Activated B cell treated with CpG ODN at 0.5 μM for 24 hours (primary cell): Measurements from ENCODE around the gene ENO1. TPM values are rescaled to one million over a fixed set of nuclear protein-coding genes. Genes with fewer than 3 reads are reported as not detected.
A peak's percentile ranks its signal among the peaks of the same experiment; 100 is the strongest.

Source experiments
- ATAC-seq: fragments of 200-7000 bp; cut with Tn5 transposase; one replicate; pipeline ENCODE4 v1.10.0; 2021; ENCODE audit warnings: low read depth, mild to moderate bottlenecking, moderate library complexity
- CTCF ChIA-PET: fragments of 350-600 bp; sonication (Branson Sonifier 250); formaldehyde crosslinking; loops from one replicate; lab custom pipeline; 2021; ENCODE audit warnings: antibody characterized with exemption; lab: Charles Lee
- POLR2A ChIA-PET: fragments of 350-600 bp; sonication (Branson Sonifier 250); formaldehyde crosslinking; loops from one replicate; lab custom pipeline; 2021; ENCODE audit warnings: antibody characterized with exemption; lab: Charles Lee
- DNase-seq: peaks from one replicate; pipeline ENCODE4 v3.0.0; 2022
- H3K27ac Mint-ChIP-seq: one replicate; pipeline ENCODE4 v1.8.0; 2020; ENCODE audit warnings: mixed read lengths
- H3K27me3 Mint-ChIP-seq: one replicate; pipeline ENCODE4 v1.8.0; 2021; ENCODE audit warnings: mixed read lengths
- H3K36me3 Mint-ChIP-seq: one replicate; pipeline ENCODE4 v1.8.0; 2021; ENCODE audit warnings: low read depth, mixed read lengths
- H3K4me1 Mint-ChIP-seq: one replicate; pipeline ENCODE4 v1.8.0; 2021; ENCODE audit warnings: mixed read lengths
- H3K4me3 Mint-ChIP-seq: one replicate; pipeline ENCODE4 v1.8.0; 2020; ENCODE audit warnings: mild to moderate bottlenecking, mixed read lengths
- H3K9me3 Mint-ChIP-seq: one replicate; pipeline ENCODE4 v1.8.0; 2020; ENCODE audit warnings: mixed read lengths
- intact Hi-C: fragments of 100-400 bp; cut with micrococcal nuclease; formaldehyde crosslinking; loops from one replicate; pipeline ENCODE4 v1.15.1; 2024
- total RNA-seq: library from RNA; stranded (reverse); gene quantifications from 2 replicates; pipeline ENCODE4 v1.2.3, GENCODE V29; 2022
- TF ChIP-seq, protein P1 (sequence below): fragments of 200-600 bp; IDR thresholded peaks from one replicate; pipeline ENCODE4 v1.8.0; 2022; ENCODE audit warnings: antibody characterized with exemption, mild to moderate bottlenecking

The ENO1 gene
- total RNA-seq, 1 donor from 2014 or later, result 837 TPM

DNA sequence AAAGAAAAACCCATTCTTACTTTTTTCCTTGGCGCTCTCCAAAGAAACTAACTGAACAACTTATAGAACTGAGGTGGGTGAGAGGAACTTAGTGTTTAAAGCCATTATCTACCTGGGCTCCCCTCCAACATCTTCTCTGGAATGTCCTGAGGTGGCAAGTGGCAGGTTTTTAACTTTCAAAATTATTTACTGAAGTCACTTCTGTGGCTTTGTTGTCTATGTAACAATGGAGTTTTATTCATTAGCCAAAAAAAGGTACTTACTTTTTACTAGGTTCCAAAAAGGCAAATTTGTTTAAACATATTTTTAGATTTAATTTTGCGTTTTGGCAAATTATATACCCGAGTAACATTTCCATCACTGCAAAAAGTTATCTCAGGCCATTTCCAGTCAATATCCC lies 2.4 kb downstream of the ENO1 start:
- H3K36me3 Mint-ChIP-seq, result peaks cover 60% of the 10 kb centered on the region
- CTCF ChIA-PET, result interaction anchor here (0.7 kb wide), 1 partner anchor 442 kb away, joined by 3 read pairs; no protein-coding TSS in a partner anchor
- peaks cover 67% of the 10 kb centered on the region for H3K4me1 Mint-ChIP-seq
- intact Hi-C loops, result loop anchor here (5.0 to 10.0 kb wide), 5 partner anchors 59 to 1174 kb away; partner anchors contain the start of genes PER3 and RERE
- no peaks in the 10 kb centered on the region for H3K27me3 Mint-ChIP-seq
- ATAC-seq (no peak), DNase-seq (no peak)
- H3K4me3 Mint-ChIP-seq, result peak overlapping the region; percentile 95
- H3K27ac Mint-ChIP-seq, result peak overlapping the region; percentile 74
- TF ChIP-seq, protein P1, sequence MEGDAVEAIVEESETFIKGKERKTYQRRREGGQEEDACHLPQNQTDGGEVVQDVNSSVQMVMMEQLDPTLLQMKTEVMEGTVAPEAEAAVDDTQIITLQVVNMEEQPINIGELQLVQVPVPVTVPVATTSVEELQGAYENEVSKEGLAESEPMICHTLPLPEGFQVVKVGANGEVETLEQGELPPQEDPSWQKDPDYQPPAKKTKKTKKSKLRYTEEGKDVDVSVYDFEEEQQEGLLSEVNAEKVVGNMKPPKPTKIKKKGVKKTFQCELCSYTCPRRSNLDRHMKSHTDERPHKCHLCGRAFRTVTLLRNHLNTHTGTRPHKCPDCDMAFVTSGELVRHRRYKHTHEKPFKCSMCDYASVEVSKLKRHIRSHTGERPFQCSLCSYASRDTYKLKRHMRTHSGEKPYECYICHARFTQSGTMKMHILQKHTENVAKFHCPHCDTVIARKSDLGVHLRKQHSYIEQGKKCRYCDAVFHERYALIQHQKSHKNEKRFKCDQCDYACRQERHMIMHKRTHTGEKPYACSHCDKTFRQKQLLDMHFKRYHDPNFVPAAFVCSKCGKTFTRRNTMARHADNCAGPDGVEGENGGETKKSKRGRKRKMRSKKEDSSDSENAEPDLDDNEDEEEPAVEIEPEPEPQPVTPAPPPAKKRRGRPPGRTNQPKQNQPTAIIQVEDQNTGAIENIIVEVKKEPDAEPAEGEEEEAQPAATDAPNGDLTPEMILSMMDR, result no peak
- no peaks in the 10 kb centered on the region for H3K9me3 Mint-ChIP-seq
- POLR2A ChIA-PET, result no interaction called here

DNA sequence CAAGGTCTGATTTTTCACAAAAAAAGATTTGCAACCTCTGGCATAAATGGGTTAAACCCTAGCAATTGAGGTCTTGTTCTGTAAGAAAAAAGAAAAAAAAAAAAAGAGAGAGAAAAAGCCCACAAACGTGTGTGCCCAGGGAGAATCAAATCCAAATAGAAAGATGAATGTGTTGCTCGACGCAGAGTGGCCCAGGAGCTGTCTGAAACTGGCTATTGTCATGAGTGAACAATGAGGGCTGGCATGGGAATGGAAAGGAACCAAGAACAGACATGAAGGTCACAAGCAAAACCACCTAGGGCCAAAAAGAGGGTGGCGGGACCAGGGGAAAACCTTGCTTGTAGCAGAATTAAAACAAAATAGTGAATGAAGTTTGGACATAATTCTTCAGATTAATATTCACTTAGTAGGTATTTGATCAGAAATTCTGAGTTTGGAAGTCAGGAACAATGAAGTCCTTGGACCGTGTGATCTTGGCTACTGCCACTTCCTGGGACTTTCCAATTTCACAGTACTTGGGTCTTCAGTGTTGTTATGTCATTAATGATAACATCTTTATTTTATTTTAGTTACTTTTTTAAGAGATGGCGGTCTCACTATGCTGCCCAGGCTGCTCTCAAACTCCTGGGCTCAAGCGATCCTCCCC lies 3.1 kb downstream of the ENO1 start:
- Mint-ChIP-seq H3K4me3 (peak overlapping the region; percentile 95), H3K27me3 (no peaks in the 10 kb centered on the region), H3K4me1 (peaks cover 73% of the 10 kb centered on the region), H3K36me3 (peaks cover 67% of the 10 kb centered on the region), H3K27ac (peak overlapping the region; percentile 74), H3K9me3 (no peaks in the 10 kb centered on the region)
- intact Hi-C loops, result loop anchor here (5.0 to 10.0 kb wide), 5 partner anchors 58 to 1173 kb away; partner anchors contain the start of genes PER3 and RERE
- TF ChIP-seq, protein P1, result no peak
- ATAC-seq (no peak), DNase-seq (no peak)
- ChIA-PET CTCF (no interaction called here), POLR2A (interaction anchor here (0.7 kb wide), 1 partner anchor 190 kb away, joined by 5 read pairs; no protein-coding TSS in a partner anchor)

DNA sequence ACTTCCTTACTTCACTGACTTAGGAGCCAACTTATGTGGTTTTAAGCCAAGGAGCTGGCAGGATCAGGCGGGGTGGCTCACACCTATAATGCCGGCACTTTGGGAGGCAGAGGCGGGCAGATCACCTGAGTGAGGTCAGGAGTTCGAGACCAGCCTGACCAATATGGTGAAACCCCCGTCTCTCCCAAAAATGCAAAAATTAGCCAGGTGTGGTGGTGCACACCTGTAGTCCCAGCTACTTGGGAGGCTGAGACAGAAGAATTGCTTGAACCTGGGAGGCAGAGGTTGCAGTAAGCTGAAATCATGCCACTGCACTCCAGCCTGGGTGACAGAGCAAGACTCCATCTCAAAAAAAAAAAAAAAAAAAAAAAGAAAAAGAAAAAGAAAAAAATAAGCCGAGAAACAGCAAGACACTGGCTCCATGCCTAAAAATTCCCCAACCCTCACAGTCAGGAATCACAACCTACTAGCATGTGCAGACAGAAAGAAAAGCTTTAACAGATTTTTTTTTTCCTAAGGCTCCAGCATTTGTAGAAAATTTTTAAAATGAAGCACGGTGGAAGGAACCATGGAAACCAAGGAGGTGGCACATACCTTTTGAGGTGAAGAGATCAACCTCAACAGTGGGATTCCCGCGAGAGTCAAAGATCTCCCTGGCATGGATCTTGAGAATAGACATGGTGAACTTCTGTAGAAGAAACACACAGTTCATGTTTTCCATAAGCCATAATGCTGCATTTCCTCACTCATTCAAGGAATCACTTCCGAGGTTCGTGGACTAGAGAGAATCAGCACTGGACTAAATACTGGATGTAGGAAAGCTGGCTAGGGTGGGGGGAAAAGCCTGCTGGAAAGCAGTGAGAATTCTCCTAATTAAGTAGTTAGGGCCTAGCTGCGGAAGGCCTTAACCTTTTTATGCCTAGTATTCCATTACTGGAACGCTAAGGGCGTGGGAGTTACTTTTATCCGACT lies 4.0 kb downstream of the ENO1 start:
- ATAC-seq (no peak), DNase-seq (no peak)
- intact Hi-C loops, result loop anchor here (5.0 to 10.0 kb wide), 5 partner anchors 57 to 1172 kb away; partner anchors contain the start of genes PER3 and RERE
- TF ChIP-seq, protein P1, result no peak
- Mint-ChIP-seq H3K4me3 (peak overlapping the region; percentile 95), H3K27ac (peak overlapping the region; percentile 74), H3K9me3 (no peaks in the 10 kb centered on the region), H3K27me3 (no peaks in the 10 kb centered on the region), H3K4me1 (peaks cover 65% of the 10 kb centered on the region), H3K36me3 (peaks cover 75% of the 10 kb centered on the region)
- ChIA-PET POLR2A (interaction anchor here (0.7 to 1.2 kb wide), 2 partner anchors 15 to 189 kb away, joined by 5 to 7 read pairs; no protein-coding TSS in a partner anchor), CTCF (interaction anchor here (0.6 to 1.0 kb wide), 2 partner anchors 131 to 322 kb away, joined by 3 read pairs; no protein-coding TSS in a partner anchor)

DNA sequence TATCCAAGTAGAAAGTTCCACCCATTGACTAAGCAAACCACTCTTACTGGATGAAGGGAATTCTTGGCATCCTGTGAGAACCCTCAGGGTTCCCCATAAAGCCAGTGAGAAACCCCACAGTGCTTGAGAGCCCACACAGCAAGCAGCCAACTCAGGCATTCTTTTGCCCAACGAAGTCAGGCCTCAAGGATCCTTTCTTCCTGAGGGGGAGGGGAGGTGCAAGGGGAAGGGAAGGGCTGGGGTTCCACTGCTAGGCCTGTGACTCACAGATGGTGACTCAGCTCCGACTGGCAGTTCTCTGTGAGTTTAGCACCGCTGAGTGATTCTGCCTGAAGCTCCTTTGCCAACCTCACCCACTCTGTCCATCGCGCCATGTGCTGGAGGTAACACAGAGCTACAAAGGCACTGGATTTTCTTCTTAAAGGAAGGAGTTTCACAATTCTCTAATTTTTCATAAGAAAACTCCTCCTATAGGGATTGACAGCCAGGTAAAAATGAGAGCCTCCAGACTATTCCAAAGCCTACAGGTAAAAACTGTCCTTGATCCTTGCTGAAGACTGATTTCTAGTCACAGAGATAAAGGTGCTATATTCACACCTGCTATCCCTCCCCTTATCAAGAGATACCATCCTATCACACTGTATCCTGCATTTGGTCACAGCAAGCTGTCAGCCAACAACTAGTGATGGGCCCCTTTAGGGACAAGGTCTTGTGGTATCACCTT lies 4.8 kb downstream of the ENO1 start:
- H3K27me3 Mint-ChIP-seq, result no peaks in the 10 kb centered on the region
- H3K9me3 Mint-ChIP-seq, result no peaks in the 10 kb centered on the region
- peaks cover 83% of the 10 kb centered on the region for H3K36me3 Mint-ChIP-seq
- no peak for ATAC-seq
- peaks cover 65% of the 10 kb centered on the region for H3K4me1 Mint-ChIP-seq
- ChIA-PET POLR2A (interaction anchor here (0.5 to 1.2 kb wide), 2 partner anchors 14 to 1601 kb away, joined by 6 to 7 read pairs; no protein-coding TSS in a partner anchor), CTCF (interaction anchor here (0.6 to 1.0 kb wide), 2 partner anchors 132 to 323 kb away, joined by 3 read pairs; no protein-coding TSS in a partner anchor)
- H3K27ac Mint-ChIP-seq, result peak overlapping the region; percentile 50
- DNase-seq, result no peak
- no peak overlapping the region for H3K4me3 Mint-ChIP-seq
- intact Hi-C loops, result loop anchor here (10.0 kb wide), 1 partner anchor 1089 kb away; the partner anchor contains the start of gene PER3
- TF ChIP-seq, protein P1, result no peak
